HG02610 (cell line): ENCODE data around the gene MUC2.

Source experiments
- ATAC-seq: cut with Tn5 transposase; IDR thresholded peaks from one replicate; pipeline ENCODE4 v1.9.1; 2021; ENCODE audit warnings: mild to moderate bottlenecking, moderate library complexity; ENCODE audit not compliant: unreplicated experiment

Gene MUC2

GRCh38 chr11:1118755-1119603 lies 44.3 kb downstream of the MUC2 start:
- ATAC-seq: no peak

GRCh38 chr11:1119604-1120146 lies 45.0 kb downstream of the MUC2 start:
- no peak for ATAC-seq

GRCh38 chr11:1120532-1121330 lies 46.1 kb downstream of the MUC2 start:
- no peak for ATAC-seq

GRCh38 chr11:1121331-1121812 lies 46.7 kb downstream of the MUC2 start:
- ATAC-seq: no peak

GRCh38 chr11:1121813-1122663 lies 47.4 kb downstream of the MUC2 start:
- ATAC-seq: no peak

GRCh38 chr11:1122664-1123002 lies 48.0 kb downstream of the MUC2 start:
- no peak for ATAC-seq

- no peak for ATAC-seq
These were observed 49.3 kb downstream of the MUC2 start for GRCh38 chr11:1123970-1124369.
